VCaP (cell line): Measurements from ENCODE around the gene ITGA3.

Experiments used
- H3K27ac ChIP-seq: fragments of 450-650 bp; 2 replicates; pipeline ENCODE4 v1.5.1; 2017
- TF ChIP-seq, protein P1 (sequence below): fragments of 450-650 bp; conservative IDR thresholded peaks from 2 replicates; pipeline ENCODE4 v1.5.1; 2017; ENCODE audit warnings: mild to moderate bottlenecking, moderate library complexity

ITGA3 gene

DNA sequence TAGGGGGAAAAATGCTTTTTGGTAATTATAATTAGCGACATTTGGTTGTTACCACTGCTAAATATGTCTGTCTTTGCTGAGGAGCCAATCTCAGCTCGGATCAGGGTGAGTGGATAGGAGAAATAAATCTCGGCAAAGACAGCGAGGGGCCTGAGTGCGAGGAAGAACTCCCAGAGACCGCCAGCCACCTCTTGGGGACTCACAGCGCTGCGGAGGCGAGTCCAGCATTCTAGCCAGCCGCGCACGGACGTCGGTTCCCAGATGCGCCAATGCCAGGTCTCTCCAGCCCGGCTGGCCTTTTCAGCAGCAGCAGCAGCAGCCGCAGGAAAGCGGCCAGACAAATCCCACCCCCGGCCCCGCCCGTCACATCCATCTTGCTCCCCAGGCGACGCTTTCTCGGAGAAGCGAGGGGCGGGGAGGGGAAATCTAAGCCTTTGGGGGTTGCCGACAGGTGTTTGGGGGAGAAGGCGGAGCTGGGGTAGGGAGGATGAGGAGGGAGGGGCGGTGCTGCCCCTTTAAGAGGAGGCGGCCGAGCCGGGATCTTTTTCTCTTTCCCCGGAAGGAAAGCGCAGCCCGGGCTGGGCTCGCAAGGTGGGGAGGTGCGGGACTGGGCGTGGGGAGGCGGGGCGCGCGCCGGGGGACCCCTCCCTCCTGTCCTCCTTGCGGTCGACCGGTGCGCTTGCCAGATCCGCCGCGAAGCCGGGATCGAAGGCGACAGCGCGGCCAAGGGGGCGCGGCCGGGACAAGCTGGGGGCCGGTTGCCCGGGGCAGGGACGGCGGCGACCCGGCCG is at the start of gene ITGA3:
ITGA3 (plus strand) TSS at position 685 of the 791 bp plus-strand sequence. CDS start 330 bp downstream, outside the sequence.
- TF ChIP-seq, protein P1, sequence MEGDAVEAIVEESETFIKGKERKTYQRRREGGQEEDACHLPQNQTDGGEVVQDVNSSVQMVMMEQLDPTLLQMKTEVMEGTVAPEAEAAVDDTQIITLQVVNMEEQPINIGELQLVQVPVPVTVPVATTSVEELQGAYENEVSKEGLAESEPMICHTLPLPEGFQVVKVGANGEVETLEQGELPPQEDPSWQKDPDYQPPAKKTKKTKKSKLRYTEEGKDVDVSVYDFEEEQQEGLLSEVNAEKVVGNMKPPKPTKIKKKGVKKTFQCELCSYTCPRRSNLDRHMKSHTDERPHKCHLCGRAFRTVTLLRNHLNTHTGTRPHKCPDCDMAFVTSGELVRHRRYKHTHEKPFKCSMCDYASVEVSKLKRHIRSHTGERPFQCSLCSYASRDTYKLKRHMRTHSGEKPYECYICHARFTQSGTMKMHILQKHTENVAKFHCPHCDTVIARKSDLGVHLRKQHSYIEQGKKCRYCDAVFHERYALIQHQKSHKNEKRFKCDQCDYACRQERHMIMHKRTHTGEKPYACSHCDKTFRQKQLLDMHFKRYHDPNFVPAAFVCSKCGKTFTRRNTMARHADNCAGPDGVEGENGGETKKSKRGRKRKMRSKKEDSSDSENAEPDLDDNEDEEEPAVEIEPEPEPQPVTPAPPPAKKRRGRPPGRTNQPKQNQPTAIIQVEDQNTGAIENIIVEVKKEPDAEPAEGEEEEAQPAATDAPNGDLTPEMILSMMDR: no peak
- H3K27ac ChIP-seq: peak within 1 kb of the TSS; percentile 91

DNA sequence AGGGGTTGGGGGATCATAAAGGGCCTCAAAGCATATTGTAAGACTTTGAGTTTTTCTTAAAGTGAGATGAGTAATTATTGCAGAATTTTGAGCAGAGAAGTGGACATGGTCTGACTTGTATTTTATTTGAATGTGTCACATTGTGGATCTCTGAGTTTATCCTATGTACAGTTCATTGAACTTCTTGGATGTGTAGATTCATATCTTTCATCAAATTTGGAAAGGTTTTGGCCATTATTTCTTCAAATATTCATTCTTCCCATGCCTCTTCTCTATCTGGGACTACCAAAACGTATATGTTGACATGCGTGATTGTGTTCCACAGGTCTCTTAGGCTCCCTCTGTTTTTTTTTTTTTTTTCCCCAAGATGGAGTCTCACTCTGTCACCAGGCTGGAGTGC is 46.6 kb upstream of the ITGA3 start:
- H3K27ac ChIP-seq: no peak overlapping the region
- TF ChIP-seq, protein P1: no peak

- TF ChIP-seq, protein P1: no peak
- no peak overlapping the region for H3K27ac ChIP-seq
Observed at GRCh38 chr17:50013079-50013478, 42.8 kb upstream of the ITGA3 start.

- TF ChIP-seq, protein P1: no peak
- no peak overlapping the region for H3K27ac ChIP-seq
Observed at GRCh38 chr17:50014471-50015088, 41.3 kb upstream of the ITGA3 start.

GRCh38 chr17:50015146-50015545 is 40.8 kb upstream of the ITGA3 start:
- TF ChIP-seq, protein P1: no peak
- no peak overlapping the region for H3K27ac ChIP-seq

DNA sequence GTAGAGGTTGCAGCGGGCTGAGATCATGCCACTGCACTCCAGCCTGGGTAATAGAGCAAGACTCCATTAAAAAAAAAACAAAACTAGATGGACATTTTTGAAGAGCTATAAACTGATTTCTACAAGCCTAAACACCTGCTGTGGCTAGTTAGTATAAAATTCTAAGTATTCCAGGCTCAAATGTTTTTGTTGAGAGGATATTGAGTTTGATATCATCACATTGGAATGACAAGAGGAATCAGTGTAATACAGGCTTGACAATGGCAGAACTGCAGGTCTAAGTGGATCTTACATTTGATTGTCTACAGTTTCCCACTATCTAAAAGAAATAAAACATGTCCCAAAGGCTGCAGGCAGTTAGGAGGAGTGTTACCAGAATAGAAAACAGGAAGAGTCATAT is 37.0 kb upstream of the ITGA3 start:
- TF ChIP-seq, protein P1: no peak

GRCh38 chr17:50020841-50021599 is 34.9 kb upstream of the ITGA3 start:
- TF ChIP-seq, protein P1: no peak
- no peak overlapping the region for H3K27ac ChIP-seq

More for the DNA sequence above, 37.0 kb upstream of the ITGA3 start:
- no peak overlapping the region for H3K27ac ChIP-seq
